GM19099 (cell line): ENCODE data around the gene ADCY9.

Experiments used
- POLR2A ChIP-seq: IDR thresholded peaks from 3 replicates; pipeline ENCODE4 v1.6.1; 2011; ENCODE audit warnings: low read depth; ENCODE audit not compliant: insufficient read length; ENCODE audit errors: extremely low read depth

Gene ADCY9

GRCh38 chr16:3993052-3993785, 123.0 kb downstream of the ADCY9 start:
- TF ChIP-seq POLR2A, result no peak

- no peak for TF ChIP-seq POLR2A
These were observed 123.8 kb downstream of the ADCY9 start for GRCh38 chr16:3992297-3993051.

- TF ChIP-seq POLR2A, result no peak
These were observed 127.4 kb downstream of the ADCY9 start for GRCh38 chr16:3988824-3989223.

- no peak for TF ChIP-seq POLR2A
These were observed 128.2 kb downstream of the ADCY9 start for GRCh38 chr16:3988011-3988410.

GRCh38 chr16:3987231-3987630, 129.0 kb downstream of the ADCY9 start:
- no peak for TF ChIP-seq POLR2A

GRCh38 chr16:3986235-3986544, 130.1 kb downstream of the ADCY9 start:
- no peak for TF ChIP-seq POLR2A

- TF ChIP-seq POLR2A, result no peak
These were observed 131.9 kb downstream of the ADCY9 start for GRCh38 chr16:3984111-3985060.

- no peak for TF ChIP-seq POLR2A
These were observed 133.1 kb downstream of the ADCY9 start for GRCh38 chr16:3983081-3983520.

- no peak for TF ChIP-seq POLR2A
These were observed 134.0 kb downstream of the ADCY9 start for GRCh38 chr16:3982216-3982615.

GRCh38 chr16:3980253-3981111, 135.8 kb downstream of the ADCY9 start:
- TF ChIP-seq POLR2A, result no peak

GRCh38 chr16:3979518-3979917, 136.7 kb downstream of the ADCY9 start:
- TF ChIP-seq POLR2A, result no peak

- no peak for TF ChIP-seq POLR2A
These were observed 137.2 kb downstream of the ADCY9 start for GRCh38 chr16:3979070-3979469.

- no peak for TF ChIP-seq POLR2A
These were observed 138.9 kb downstream of the ADCY9 start for GRCh38 chr16:3977376-3977775.

GRCh38 chr16:3974751-3975150, 141.5 kb downstream of the ADCY9 start:
- TF ChIP-seq POLR2A, result no peak
